Cardiac muscle cell (in vitro differentiated cells and primary cell): ENCODE results near the gene SYNE2. TPM values are rescaled to one million over a fixed set of nuclear protein-coding genes. Genes with fewer than 3 reads are reported as not detected.
A peak's percentile ranks its signal among the peaks of the same experiment; 100 is the strongest.
"Not testable (repeated sequence)": the region's sequence is repeated elsewhere in the genome, so short reads cannot be mapped to it uniquely, and the experiment has no call there.

Source experiments
- DNase-seq, 2 donors: peaks; one replicate each; pipeline versions ENCODE4 v3.0.0 to v3.0.0-alpha.2; 2010 to 2017; ENCODE audit warnings: low read depth in 1 of 2, low spot score in 1 of 2
- H3K27ac ChIP-seq: fragments of 200-600 bp; sonication (generic); 2 replicates; pipeline ENCODE4 v1.5.1; 2016
- H3K27me3 ChIP-seq: fragments of 200-600 bp; sonication (generic); 2 replicates; pipeline ENCODE4 v1.6.0; 2016; ENCODE audit warnings: control low read depth
- H3K36me3 ChIP-seq: fragments of 200-600 bp; sonication (generic); 2 replicates; pipeline ENCODE4 v1.5.1; 2016; ENCODE audit warnings: control low read depth
- H3K4me1 ChIP-seq: fragments of 200-600 bp; sonication (generic); 2 replicates; pipeline ENCODE4 v1.8.1; 2017; ENCODE audit warnings: low read depth, mild to moderate bottlenecking, mixed run types
- H3K4me3 ChIP-seq: fragments of 200-600 bp; sonication (generic); 2 replicates; pipeline ENCODE4 v1.5.1; 2016; ENCODE audit warnings: mild to moderate bottlenecking
- H3K9me3 ChIP-seq: fragments of 200-600 bp; sonication (generic); 2 replicates; pipeline ENCODE4 v1.5.1; 2017; ENCODE audit warnings: low read depth, mild to moderate bottlenecking, control low read depth
- polyA plus RNA-seq: library from polyadenylated mRNA; unstranded; fragments of >200 nt; fragmentation: Nextera tagmentation; extraction: Ambion mirVana; gene quantifications from 2 replicates; pipeline ENCODE4 v1.2.1, GENCODE V29; 2016
- total RNA-seq: library from RNA; depleted of rRNA; stranded (reverse); fragments of >200 nt; gene quantifications from 2 replicates; pipeline ENCODE4 v1.2.3, GENCODE V29; 2016
- TF ChIP-seq, protein P1 (sequence below): IDR thresholded peaks from 2 replicates; pipeline ENCODE4 v1.5.1; 2012; ENCODE audit warnings: low read depth, mild to moderate bottlenecking, low read length

Gene SYNE2, protein sequence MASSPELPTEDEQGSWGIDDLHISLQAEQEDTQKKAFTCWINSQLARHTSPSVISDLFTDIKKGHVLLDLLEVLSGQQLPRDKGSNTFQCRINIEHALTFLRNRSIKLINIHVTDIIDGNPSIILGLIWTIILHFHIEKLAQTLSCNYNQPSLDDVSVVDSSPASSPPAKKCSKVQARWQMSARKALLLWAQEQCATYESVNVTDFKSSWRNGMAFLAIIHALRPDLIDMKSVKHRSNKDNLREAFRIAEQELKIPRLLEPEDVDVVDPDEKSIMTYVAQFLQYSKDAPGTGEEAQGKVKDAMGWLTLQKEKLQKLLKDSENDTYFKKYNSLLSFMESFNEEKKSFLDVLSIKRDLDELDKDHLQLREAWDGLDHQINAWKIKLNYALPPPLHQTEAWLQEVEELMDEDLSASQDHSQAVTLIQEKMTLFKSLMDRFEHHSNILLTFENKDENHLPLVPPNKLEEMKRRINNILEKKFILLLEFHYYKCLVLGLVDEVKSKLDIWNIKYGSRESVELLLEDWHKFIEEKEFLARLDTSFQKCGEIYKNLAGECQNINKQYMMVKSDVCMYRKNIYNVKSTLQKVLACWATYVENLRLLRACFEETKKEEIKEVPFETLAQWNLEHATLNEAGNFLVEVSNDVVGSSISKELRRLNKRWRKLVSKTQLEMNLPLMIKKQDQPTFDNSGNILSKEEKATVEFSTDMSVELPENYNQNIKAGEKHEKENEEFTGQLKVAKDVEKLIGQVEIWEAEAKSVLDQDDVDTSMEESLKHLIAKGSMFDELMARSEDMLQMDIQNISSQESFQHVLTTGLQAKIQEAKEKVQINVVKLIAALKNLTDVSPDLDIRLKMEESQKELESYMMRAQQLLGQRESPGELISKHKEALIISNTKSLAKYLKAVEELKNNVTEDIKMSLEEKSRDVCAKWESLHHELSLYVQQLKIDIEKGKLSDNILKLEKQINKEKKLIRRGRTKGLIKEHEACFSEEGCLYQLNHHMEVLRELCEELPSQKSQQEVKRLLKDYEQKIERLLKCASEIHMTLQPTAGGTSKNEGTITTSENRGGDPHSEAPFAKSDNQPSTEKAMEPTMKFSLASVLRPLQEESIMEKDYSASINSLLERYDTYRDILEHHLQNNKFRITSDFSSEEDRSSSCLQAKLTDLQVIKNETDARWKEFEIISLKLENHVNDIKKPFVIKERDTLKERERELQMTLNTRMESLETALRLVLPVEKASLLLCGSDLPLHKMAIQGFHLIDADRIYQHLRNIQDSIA (N-terminal part only)
- total RNA-seq (59.6 and 95.2 TPM in 2 replicates), polyA plus RNA-seq (36.0 and 48.4 TPM in 2 replicates)

DNA sequence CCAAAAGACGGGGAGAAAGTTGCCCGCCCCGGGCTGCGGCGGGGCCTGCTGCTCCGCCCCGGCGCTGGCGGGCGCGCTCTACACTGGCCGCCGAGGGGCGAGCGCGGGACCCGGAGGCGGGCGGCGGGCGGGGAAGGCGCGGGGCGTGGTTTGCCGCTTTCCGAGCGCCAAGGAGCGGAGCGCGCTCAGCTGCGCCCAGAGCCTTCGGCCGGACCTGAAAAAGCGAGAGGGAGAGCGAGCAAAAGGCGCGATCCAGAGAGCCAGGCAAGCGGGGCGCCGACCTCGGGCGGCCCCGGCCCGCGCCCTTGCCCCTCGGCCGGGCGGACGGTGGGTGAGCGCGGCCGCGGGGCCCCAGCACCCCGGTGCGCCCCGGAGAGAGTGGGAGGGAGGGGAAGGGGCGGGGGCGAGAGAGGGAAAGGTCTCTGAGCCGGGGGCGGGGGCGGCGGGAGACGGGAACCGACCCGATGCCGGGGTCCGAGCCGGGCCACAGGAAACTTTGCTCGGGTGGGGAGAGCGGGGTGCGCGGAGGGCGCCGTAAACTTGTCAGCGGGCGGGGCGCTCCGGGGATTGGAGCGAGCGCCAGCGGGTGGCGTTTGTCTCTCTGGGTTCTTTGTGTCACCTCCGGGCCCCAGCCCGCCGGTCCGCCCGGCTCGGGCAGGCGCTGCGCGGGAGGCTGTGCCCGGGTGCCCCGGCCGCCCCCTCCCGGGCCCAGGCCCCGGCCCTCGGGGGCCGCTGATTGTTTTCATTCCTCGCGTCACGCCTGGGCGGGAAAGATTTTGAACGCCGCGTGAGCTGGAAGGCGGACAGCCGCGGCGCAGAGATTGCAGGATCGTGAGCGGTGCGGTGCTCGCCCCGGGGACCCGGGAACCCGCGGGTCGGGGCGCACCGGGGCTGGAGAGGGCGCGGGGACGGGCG, at the start of gene SYNE2:
TSS of gene SYNE2 (plus strand) at position 188 of the 915 bp plus-strand sequence. CDS start 56,145 bp downstream, outside the sequence.
- TF ChIP-seq, protein P1, sequence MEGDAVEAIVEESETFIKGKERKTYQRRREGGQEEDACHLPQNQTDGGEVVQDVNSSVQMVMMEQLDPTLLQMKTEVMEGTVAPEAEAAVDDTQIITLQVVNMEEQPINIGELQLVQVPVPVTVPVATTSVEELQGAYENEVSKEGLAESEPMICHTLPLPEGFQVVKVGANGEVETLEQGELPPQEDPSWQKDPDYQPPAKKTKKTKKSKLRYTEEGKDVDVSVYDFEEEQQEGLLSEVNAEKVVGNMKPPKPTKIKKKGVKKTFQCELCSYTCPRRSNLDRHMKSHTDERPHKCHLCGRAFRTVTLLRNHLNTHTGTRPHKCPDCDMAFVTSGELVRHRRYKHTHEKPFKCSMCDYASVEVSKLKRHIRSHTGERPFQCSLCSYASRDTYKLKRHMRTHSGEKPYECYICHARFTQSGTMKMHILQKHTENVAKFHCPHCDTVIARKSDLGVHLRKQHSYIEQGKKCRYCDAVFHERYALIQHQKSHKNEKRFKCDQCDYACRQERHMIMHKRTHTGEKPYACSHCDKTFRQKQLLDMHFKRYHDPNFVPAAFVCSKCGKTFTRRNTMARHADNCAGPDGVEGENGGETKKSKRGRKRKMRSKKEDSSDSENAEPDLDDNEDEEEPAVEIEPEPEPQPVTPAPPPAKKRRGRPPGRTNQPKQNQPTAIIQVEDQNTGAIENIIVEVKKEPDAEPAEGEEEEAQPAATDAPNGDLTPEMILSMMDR: no peak

DNA sequence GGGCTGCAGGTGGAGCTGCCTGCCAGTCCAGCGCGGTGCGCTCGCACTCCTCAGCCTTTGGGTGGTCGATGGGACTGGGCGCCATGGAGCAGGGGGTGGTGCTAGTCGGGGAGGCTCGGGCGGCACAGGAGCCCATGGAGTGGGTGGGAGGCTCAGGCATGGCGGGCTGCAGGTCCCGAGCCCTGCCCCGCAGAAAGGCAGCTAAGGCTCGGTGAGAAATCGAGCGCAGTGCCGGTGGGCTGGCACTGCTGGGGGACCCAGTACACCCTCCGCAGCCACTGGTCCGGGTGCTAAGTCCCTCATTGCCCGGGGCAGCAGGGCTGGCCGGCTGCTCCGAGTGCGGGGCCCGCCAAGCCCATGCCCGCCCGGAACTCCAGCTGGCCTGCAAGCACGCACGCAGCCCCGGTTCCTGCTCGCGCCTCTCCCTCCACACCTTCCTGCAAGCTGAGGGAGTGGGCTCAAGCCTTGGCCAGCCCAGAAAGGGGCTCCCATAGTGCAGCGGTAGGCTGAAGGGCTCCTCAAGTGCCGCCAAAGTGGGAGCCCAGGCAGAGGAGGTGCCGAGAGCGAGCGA, 49.5 kb upstream of the SYNE2 start:
- not testable (repeated sequence) for H3K27me3 ChIP-seq, H3K36me3 ChIP-seq, DNase-seq, H3K27ac ChIP-seq, H3K4me3 ChIP-seq, H3K4me1 ChIP-seq, H3K9me3 ChIP-seq

More for the DNA sequence above, at the start of gene SYNE2:
- peaks cover 16% of the 10 kb centered on the region for H3K4me1 ChIP-seq
- DNase-seq: peak; percentile 86 to 90
- peak within 1 kb of the TSS; percentile 46 for H3K27ac ChIP-seq
- peak within 1 kb of the TSS; percentile 71 for H3K4me3 ChIP-seq
- H3K27me3 ChIP-seq: peaks cover 9% of the 10 kb centered on the region
- H3K9me3 ChIP-seq: no peaks in the 10 kb centered on the region
- H3K36me3 ChIP-seq: no peaks in the 10 kb centered on the region

DNA sequence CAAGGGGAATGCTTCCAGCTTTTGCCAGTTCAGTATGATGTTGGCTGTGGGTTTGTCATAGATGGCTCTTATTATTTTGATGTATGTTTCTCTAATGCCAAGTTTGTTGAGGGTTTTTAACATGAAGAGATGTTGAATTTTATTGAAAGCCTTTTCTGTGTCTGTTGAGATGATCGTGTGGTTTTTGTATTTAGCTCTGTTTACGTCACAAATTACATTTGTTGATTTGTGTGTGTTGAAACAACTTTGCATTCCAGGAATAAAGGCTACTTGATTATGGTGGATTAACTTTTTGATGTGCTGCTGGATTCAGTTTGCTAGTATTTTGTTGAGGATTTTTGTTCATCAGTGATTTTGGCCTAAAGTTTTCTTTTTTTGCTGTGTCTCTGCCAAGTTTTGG, 46.7 kb upstream of the SYNE2 start:
- H3K4me1 ChIP-seq, H3K9me3 ChIP-seq, H3K27ac ChIP-seq, H3K4me3 ChIP-seq, H3K27me3 ChIP-seq, H3K36me3 ChIP-seq: not testable (repeated sequence)
- DNase-seq: peak in 1 of 2 donors; percentile 9

DNA sequence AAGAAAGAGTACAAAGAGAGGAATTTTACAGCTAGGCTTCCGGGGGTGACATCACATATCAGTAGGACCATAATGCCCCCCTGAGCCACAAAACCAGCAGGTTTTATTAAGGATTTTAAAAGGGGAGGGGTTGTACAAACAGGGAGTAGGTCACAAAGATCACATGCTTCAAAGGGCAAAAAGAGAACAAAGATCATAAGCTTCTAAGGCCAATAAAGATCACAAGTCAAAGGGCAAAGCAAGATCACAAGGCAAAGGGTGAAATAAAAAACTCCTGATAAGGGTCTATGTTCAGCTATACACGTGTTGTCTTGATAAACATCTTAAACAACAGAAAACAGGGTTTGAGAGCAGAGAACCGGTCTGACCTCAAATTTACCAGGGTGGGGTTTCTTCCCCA, 41.1 kb upstream of the SYNE2 start:
- not testable (repeated sequence) for H3K9me3 ChIP-seq, DNase-seq, H3K27ac ChIP-seq, H3K27me3 ChIP-seq, H3K4me3 ChIP-seq, H3K36me3 ChIP-seq, H3K4me1 ChIP-seq

DNA sequence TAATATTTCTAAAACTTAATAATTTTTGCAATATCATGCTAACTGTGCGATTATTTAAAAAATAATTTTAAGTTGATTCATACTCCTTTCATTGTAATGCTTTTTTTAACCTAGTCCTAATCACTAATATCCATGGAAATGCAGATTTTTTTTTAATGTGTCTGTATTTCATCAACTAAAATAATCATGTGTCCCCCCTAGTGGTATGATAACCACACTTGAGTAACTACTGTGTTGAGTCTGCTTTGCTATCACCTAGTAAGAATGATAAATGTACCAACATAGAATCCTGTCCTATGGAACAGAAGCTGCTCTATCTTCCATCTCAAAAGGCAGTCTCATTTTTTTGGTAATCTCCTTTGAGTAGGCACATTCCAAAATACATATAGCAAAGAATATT, 19.1 kb upstream of the SYNE2 start:
- no peak for DNase-seq
- Histone ChIP-seq H3K4me3 (no peak overlapping the region), H3K27me3 (no peaks in the 10 kb centered on the region), H3K36me3 (no peaks in the 10 kb centered on the region), H3K9me3 (no peaks in the 10 kb centered on the region), H3K4me1 (peaks cover 14% of the 10 kb centered on the region), H3K27ac (no peak overlapping the region)
- TF ChIP-seq, protein P1: no peak

DNA sequence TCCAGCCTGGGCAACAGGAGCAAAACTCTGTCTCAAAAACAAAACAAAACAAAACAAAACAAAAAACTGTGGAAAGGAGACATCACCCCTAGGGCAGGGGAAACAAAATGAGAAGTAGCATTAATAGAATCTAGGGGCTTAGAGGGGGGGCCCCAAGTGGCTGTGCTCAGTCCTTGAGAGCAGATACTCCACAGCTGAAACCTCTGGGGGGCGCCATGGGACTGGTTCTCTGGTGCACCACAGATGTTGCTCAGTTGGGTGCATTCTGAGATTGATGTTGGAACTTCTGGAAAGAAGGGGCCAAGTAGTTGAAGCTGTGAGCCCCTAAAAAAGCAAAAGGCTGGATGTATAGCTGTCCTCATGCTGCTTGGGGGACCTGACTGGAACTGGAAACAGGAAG, 11.8 kb upstream of the SYNE2 start:
- Histone ChIP-seq H3K4me3 (no peak overlapping the region), H3K27ac (no peak overlapping the region), H3K9me3 (no peaks in the 10 kb centered on the region), H3K27me3 (no peaks in the 10 kb centered on the region), H3K4me1 (no peaks in the 10 kb centered on the region), H3K36me3 (no peaks in the 10 kb centered on the region)
- DNase-seq: no peak
- TF ChIP-seq, protein P1: peak; percentile 10
